IPS-18a (cell line): Measurements from ENCODE around the gene UPK1A.

ENCODE experiments used
- H3K27ac ChIP-seq: one replicate; pipeline ENCODE4 v1.5.1; 2013; ENCODE audit warnings: low read length
- H3K27me3 ChIP-seq: one replicate; pipeline ENCODE4 v1.6.1; 2013; ENCODE audit warnings: mild to moderate bottlenecking, low read length; ENCODE audit not compliant: control insufficient read depth, insufficient read depth
- H3K36me3 ChIP-seq: one replicate; pipeline ENCODE4 v1.6.1; 2013; ENCODE audit warnings: low read depth, low read length; ENCODE audit not compliant: control insufficient read depth
- H3K4me1 ChIP-seq: one replicate; pipeline ENCODE4 v1.6.1; 2013; ENCODE audit warnings: low read depth, low read length; ENCODE audit not compliant: control insufficient read depth
- H3K4me3 ChIP-seq: one replicate; pipeline ENCODE4 v1.5.1; 2013; ENCODE audit warnings: low read length
- H3K9ac ChIP-seq: one replicate; pipeline ENCODE4 v1.6.1; 2013; ENCODE audit warnings: mild to moderate bottlenecking, low read length, moderate library complexity
- H3K9me3 ChIP-seq: one replicate; pipeline ENCODE4 v1.6.1; 2013; ENCODE audit warnings: low read depth, low read length; ENCODE audit not compliant: control insufficient read depth

Gene UPK1A

DNA sequence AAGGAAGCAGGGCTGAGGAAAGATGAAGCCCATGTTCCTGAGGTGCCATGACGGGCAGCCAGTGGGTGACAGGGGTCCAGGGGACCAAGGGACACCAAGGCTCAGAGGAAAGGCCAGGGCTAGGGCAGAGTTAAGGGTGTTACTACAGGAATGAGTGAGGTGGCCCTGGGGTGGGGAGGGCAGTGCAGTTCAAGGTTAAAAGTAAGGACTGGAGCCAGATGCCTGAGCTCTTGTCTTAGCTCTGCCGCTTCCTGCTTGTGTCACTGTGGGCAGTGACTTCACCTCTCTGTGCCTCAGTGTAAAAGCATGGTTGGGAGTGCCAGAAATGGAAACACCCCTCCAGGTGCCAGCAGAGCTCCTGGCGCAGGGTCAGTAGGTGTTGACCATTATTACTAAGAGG lies 29.7 kb upstream of the UPK1A start:
- H3K4me3 ChIP-seq, result no peak overlapping the region
- peaks cover 12% of the 10 kb centered on the region for H3K4me1 ChIP-seq
- peaks cover 42% of the 10 kb centered on the region for H3K36me3 ChIP-seq
- no peaks in the 10 kb centered on the region for H3K27me3 ChIP-seq
- H3K9me3 ChIP-seq, result no peaks in the 10 kb centered on the region
- no peak overlapping the region for H3K27ac ChIP-seq
- no peak overlapping the region for H3K9ac ChIP-seq

DNA sequence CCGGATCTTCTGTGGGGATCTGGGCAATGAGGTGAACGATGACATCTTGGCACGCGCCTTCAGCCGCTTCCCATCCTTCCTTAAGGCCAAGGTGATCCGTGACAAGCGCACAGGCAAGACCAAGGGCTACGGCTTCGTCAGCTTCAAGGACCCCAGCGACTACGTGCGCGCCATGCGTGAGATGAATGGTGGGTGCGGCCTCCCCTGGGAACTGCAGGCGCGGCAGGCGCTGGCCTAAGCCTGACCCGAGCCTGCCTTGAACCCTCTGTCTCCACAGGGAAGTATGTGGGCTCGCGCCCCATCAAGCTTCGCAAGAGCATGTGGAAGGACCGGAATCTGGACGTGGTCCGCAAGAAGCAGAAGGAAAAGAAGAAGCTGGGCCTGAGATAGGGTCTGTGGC lies 29.2 kb upstream of the UPK1A start:
- H3K4me3 ChIP-seq, result no peak overlapping the region
- peaks cover 15% of the 10 kb centered on the region for H3K4me1 ChIP-seq
- peaks cover 39% of the 10 kb centered on the region for H3K36me3 ChIP-seq

DNA sequence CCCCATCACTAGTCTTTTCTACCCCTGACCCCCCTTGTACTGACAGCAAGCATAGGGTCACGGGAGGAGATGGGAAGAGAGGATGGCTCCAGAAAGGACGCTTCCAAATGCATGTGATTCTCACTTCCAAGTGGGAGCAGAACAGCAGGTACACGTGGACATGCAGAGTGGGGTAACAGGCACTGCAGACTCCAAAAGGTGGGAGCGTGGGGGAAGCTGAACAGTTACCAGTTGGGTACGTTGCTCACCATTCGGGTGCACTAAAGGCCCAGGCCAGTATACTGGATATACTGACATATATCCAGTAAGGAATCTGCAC lies 27.0 kb upstream of the UPK1A start:
- H3K27ac ChIP-seq, result no peak overlapping the region
- H3K27me3 ChIP-seq, result peaks cover 4% of the 10 kb centered on the region

More for the DNA sequence above, 29.2 kb upstream of the UPK1A start:
- Histone ChIP-seq H3K27me3 (no peaks in the 10 kb centered on the region), H3K27ac (no peak overlapping the region), H3K9me3 (no peaks in the 10 kb centered on the region), H3K9ac (no peak overlapping the region)

DNA sequence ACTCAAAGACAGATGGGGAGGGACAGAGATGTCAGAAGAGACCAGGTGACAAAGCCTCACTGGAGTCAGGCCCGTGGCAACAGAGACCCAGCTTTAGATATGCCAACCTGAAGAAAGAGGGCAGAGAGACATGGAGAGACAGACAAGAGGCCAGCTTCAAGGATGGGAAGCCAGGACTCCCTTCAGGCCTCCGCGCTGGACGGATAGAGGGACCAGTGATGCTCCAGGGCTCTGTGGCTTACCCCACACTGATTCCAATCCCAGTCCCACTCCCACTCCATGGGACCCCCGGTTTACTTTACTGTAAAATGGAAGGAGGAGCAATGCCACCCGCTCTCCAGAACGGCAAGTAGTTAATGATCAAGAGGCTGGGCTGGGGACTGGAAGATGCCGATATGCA lies 26.5 kb upstream of the UPK1A start:
- Histone ChIP-seq H3K9ac (no peak overlapping the region), H3K4me1 (peaks cover 16% of the 10 kb centered on the region), H3K9me3 (no peaks in the 10 kb centered on the region), H3K36me3 (peaks cover 20% of the 10 kb centered on the region), H3K27ac (no peak overlapping the region), H3K4me3 (no peak overlapping the region), H3K27me3 (peaks cover 4% of the 10 kb centered on the region)

More for the DNA sequence above, 27.0 kb upstream of the UPK1A start:
- Histone ChIP-seq H3K9ac (no peak overlapping the region), H3K9me3 (no peaks in the 10 kb centered on the region), H3K36me3 (peaks cover 21% of the 10 kb centered on the region), H3K4me1 (peaks cover 16% of the 10 kb centered on the region), H3K4me3 (no peak overlapping the region)

DNA sequence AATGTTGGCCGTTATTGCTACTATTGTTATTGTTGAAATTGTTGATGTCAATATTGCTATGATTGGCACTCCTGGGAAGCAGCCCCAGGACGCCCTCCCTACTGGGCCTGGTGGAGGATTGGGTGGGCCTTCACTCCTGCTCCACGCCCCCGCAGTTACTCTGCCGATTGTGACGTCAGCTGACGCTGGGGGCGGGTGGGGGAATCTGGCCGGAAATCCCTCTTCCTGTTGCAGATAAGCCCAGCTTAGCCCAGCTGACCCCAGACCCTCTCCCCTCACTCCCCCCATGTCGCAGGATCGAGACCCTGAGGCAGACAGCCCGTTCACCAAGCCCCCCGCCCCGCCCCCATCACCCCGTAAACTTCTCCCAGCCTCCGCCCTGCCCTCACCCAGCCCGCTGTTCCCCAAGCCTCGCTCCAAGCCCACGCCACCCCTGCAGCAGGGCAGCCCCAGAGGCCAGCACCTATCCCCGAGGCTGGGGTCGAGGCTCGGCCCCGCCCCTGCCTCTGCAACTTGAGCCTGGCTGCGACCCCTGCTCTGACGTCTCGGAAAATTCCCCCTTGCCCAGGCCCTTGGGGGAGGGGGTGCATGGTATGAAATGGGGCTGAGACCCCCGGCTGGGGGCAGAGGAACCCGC lies 24.7 kb upstream of the UPK1A start, which contains the start of gene ETV2:
Gene ETV2, plus strand, starts transcription at position 231 of the 637 bp plus-strand sequence. CDS start 716 bp downstream, outside the sequence.
- peak within 1 kb of the TSS; percentile 28 for H3K4me3 ChIP-seq
- H3K4me1 ChIP-seq, result peaks cover 16% of the 10 kb centered on the region

DNA sequence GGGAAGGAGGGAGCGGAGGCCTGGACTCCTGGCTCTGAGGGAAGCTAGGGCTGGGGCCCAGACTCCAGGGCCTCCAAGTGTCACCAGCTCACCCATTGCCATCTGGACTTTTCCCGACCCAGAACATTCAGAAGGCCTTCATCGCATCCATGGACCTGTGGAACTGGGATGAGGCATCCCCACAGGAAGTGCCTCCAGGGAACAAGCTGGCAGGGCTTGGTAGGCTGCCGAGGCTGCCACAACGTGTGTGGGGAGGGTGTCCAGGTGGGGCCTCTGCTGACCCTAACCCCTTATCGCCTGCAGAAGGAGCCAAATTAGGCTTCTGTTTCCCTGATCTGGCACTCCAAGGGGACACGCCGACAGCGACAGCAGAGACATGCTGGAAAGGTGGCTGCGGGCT lies 24.0 kb upstream of the UPK1A start:
- Histone ChIP-seq H3K4me1 (peaks cover 16% of the 10 kb centered on the region), H3K27ac (no peak overlapping the region), H3K36me3 (peaks cover 8% of the 10 kb centered on the region), H3K27me3 (peaks cover 17% of the 10 kb centered on the region), H3K4me3 (no peak overlapping the region), H3K9me3 (no peaks in the 10 kb centered on the region), H3K9ac (no peak overlapping the region)

More for the DNA sequence above, 24.7 kb upstream of the UPK1A start, which contains the start of gene ETV2:
- Histone ChIP-seq H3K27ac (no peak within 1 kb of the TSS), H3K9ac (no peak within 1 kb of the TSS), H3K9me3 (no peaks in the 10 kb centered on the region), H3K36me3 (peaks cover 15% of the 10 kb centered on the region), H3K27me3 (peaks cover 16% of the 10 kb centered on the region)

DNA sequence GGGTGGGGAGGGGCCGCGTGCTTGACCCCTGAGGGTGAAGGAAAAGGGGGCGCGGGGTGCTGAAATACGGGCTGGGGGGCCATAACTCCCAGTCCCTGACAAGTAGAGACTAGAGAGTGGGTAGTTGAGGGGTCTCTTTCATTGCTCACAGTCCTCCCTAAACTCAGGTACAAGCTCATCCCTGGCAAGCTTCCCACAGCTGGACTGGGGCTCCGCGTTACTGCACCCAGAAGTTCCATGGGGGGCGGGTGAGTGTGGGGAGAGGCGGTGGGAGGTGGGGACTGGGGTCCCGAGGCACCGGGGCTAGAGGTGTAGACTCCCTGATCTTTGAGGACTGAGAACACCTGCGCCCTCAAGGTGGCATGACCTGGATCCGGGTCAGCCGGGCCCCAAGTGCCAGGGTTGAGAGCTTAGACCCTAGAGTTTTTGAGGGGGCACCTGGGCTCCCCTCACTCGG lies 23.5 kb upstream of the UPK1A start:
- peaks cover 3% of the 10 kb centered on the region for H3K36me3 ChIP-seq
- peaks cover 17% of the 10 kb centered on the region for H3K27me3 ChIP-seq
- no peaks in the 10 kb centered on the region for H3K9me3 ChIP-seq
- H3K27ac ChIP-seq, result no peak overlapping the region
- peak overlapping the region; percentile 47 for H3K9ac ChIP-seq
- peak overlapping the region; percentile 49 for H3K4me3 ChIP-seq
- H3K4me1 ChIP-seq, result peaks cover 16% of the 10 kb centered on the region

DNA sequence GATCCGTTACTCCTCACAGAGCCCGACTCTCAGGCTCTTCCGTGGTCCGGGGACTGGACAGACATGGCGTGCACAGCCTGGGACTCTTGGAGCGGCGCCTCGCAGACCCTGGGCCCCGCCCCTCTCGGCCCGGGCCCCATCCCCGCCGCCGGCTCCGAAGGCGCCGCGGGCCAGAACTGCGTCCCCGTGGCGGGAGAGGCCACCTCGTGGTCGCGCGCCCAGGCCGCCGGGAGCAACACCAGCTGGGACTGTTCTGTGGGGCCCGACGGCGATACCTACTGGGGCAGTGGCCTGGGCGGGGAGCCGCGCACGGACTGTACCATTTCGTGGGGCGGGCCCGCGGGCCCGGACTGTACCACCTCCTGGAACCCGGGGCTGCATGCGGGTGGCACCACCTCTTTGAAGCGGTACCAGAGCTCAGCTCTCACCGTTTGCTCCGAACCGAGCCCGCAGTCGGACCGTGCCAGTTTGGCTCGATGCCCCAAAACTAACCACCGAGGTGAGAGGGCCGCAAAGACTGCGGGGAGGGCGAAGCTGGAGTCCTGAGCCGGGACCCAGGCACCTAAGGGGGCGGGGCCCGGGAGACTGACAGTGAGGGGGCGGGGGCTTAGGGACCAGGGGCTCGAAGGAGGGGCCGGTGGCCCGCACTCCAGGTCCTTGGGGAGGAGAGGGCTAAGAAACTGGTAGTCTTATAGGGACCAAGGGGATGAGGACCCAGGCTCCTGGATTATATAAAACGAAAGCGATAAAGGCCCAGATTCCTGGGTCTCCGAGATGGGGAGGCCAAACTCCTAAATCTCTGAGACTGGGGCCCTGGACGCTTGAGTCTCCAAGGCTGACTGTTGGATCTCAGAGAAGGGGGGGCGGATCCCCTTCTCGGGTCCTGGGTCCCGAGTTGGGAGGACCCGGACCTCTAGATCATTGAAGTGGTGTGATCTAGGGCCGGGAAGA lies 22.8 kb upstream of the UPK1A start:
- peaks cover 16% of the 10 kb centered on the region for H3K4me1 ChIP-seq
- H3K4me3 ChIP-seq, result peak overlapping the region; percentile 49
- H3K27ac ChIP-seq, result no peak overlapping the region
- no peaks in the 10 kb centered on the region for H3K36me3 ChIP-seq
- H3K9ac ChIP-seq, result peak overlapping the region; percentile 47
- H3K27me3 ChIP-seq, result peaks cover 17% of the 10 kb centered on the region
- no peaks in the 10 kb centered on the region for H3K9me3 ChIP-seq

DNA sequence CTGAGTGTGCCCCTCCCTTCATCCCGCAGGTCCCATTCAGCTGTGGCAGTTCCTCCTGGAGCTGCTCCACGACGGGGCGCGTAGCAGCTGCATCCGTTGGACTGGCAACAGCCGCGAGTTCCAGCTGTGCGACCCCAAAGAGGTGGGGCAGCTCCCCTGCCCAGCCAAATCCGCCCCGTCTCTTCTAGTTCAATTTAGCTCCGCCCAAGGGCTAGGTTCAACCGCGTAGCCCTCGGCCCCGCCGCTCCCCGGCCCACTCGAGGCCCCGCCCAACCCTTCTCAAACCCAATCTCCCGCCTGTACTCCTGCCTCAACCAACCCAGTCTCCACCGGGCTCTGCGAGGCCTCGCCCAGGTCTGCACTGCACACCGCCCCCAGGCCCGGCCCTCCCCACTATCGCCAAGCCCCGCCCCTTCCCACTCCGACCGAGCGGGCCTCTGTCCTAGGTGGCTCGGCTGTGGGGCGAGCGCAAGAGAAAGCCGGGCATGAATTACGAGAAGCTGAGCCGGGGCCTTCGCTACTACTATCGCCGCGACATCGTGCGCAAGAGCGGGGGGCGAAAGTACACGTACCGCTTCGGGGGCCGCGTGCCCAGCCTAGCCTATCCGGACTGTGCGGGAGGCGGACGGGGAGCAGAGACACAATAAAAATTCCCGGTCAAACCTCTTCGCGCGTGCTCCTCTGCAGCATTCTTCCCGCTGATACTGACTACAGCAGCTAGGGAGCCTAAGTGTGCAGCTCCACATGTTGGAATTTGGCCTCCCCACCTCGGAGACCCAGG lies 21.9 kb upstream of the UPK1A start:
- no peaks in the 10 kb centered on the region for H3K9me3 ChIP-seq
- H3K4me1 ChIP-seq, result peaks cover 10% of the 10 kb centered on the region
- H3K36me3 ChIP-seq, result no peaks in the 10 kb centered on the region
- H3K9ac ChIP-seq, result no peak overlapping the region
- peaks cover 17% of the 10 kb centered on the region for H3K27me3 ChIP-seq
- peak overlapping the region; percentile 49 for H3K4me3 ChIP-seq
- no peak overlapping the region for H3K27ac ChIP-seq

DNA sequence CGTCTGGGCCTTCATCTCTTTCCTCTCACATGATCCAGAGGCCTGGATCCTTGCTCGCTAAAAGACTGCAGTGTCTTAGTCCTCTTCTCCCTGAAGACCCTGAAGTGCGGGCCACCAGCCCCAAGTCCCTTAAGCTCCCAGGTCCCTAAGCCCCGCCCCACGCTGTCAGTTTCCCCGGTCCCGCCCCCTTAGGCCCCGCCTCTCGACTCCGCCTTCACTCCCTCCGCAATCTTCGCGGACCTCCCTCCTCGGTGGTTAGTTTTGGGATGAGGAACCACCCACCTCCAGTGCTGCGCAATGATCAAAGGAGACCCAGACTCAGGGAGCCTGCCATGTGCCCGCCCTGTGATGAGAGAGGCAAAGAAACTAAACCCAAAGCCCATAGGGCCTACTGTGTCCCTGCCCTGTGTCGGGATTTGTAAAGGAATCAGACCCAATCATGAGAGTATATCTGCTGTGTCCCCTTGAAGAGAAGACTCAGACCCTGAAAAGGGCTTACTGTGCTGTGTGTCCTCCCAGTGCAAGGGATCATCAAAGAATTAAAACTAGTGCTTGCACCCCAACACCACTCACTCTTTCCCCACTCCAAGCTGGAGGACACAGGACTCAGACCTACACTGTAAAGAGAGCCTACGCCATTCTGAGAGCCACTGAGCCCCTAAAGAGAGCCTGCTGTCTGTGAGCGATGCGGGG lies 21.2 kb upstream of the UPK1A start:
- peak overlapping the region; percentile 49 for H3K4me3 ChIP-seq
- no peaks in the 10 kb centered on the region for H3K36me3 ChIP-seq
- no peak overlapping the region for H3K27ac ChIP-seq
- H3K27me3 ChIP-seq, result peaks cover 17% of the 10 kb centered on the region
- no peaks in the 10 kb centered on the region for H3K9me3 ChIP-seq
- peaks cover 10% of the 10 kb centered on the region for H3K4me1 ChIP-seq
- H3K9ac ChIP-seq, result no peak overlapping the region
